ENCODE measurements around the gene ZNG1F. TPM values are rescaled to one million over a fixed set of nuclear protein-coding genes. Genes with fewer than 3 reads are reported as not detected.
"Not testable (repeated sequence)": the region's sequence is repeated elsewhere in the genome, so short reads cannot be mapped to it uniquely, and the experiment has no call there.

ZNG1F gene
- total and polyA plus RNA-seq, 2 donors = 8.9 to 58.7 TPM

GRCh38 chr9:41125109-41125658 is 63.9 kb downstream of the ZNG1F start:
- no CpG with 5 or more reads among the region's 21 CpGs for WGBS
- not testable (repeated sequence) for H3K4me3 ChIP-seq (ENCODE audit: low read length in 2 of 2); H3K9me3 ChIP-seq (ENCODE audit: control insufficient read depth in 2 of 2, insufficient read depth in 1 of 2, low read length in 1 of 2); H3K4me1 ChIP-seq (ENCODE audit: control insufficient read depth in 2 of 2, insufficient read depth in 2 of 2, low read length in 2 of 2); H3K36me3 ChIP-seq (ENCODE audit: control insufficient read depth in 2 of 2, insufficient read depth in 2 of 2, low read length in 1 of 2); H3K27ac ChIP-seq (ENCODE audit: low read depth in 1 of 2, low read length in 1 of 2); H3K27me3 ChIP-seq (ENCODE audit: control insufficient read depth in 2 of 2, insufficient read depth in 1 of 2, low read length in 1 of 2); DNase-seq (ENCODE audit: low read depth in 6 of 9, low spot score in 9 of 9)

- H3K4me1 ChIP-seq (ENCODE audit: control insufficient read depth in 2 of 2, insufficient read depth in 2 of 2, low read length in 2 of 2); H3K9me3 ChIP-seq (ENCODE audit: control insufficient read depth in 2 of 2, insufficient read depth in 1 of 2, low read length in 1 of 2); H3K36me3 ChIP-seq (ENCODE audit: control insufficient read depth in 2 of 2, insufficient read depth in 2 of 2, low read length in 1 of 2); H3K4me3 ChIP-seq (ENCODE audit: low read length in 2 of 2); DNase-seq (ENCODE audit: low read depth in 6 of 9, low spot score in 9 of 9); H3K27ac ChIP-seq (ENCODE audit: low read depth in 1 of 2, low read length in 1 of 2); H3K27me3 ChIP-seq (ENCODE audit: control insufficient read depth in 2 of 2, insufficient read depth in 1 of 2, low read length in 1 of 2): not testable (repeated sequence)
- 28% methylated on average over 35 of the region's 52 CpGs for WGBS
These were observed 64.6 kb downstream of the ZNG1F start for GRCh38 chr9:41124250-41125108.

- DNase-seq (ENCODE audit: low read depth in 6 of 9, low spot score in 9 of 9); H3K9me3 ChIP-seq (ENCODE audit: control insufficient read depth in 2 of 2, insufficient read depth in 1 of 2, low read length in 1 of 2); H3K27me3 ChIP-seq (ENCODE audit: control insufficient read depth in 2 of 2, insufficient read depth in 1 of 2, low read length in 1 of 2); H3K4me3 ChIP-seq (ENCODE audit: low read length in 2 of 2); H3K36me3 ChIP-seq (ENCODE audit: control insufficient read depth in 2 of 2, insufficient read depth in 2 of 2, low read length in 1 of 2); H3K4me1 ChIP-seq (ENCODE audit: control insufficient read depth in 2 of 2, insufficient read depth in 2 of 2, low read length in 2 of 2); H3K27ac ChIP-seq (ENCODE audit: low read depth in 1 of 2, low read length in 1 of 2): not testable (repeated sequence)
- WGBS = 8% methylated on average over 14 of the region's 33 CpGs
These were observed 65.3 kb downstream of the ZNG1F start for GRCh38 chr9:41123812-41124211.

GRCh38 chr9:41123396-41123795 is 65.7 kb downstream of the ZNG1F start:
- H3K4me3 ChIP-seq (ENCODE audit: low read length in 2 of 2); DNase-seq (ENCODE audit: low read depth in 6 of 9, low spot score in 9 of 9); H3K27ac ChIP-seq (ENCODE audit: low read depth in 1 of 2, low read length in 1 of 2); H3K36me3 ChIP-seq (ENCODE audit: control insufficient read depth in 2 of 2, insufficient read depth in 2 of 2, low read length in 1 of 2); H3K9me3 ChIP-seq (ENCODE audit: control insufficient read depth in 2 of 2, insufficient read depth in 1 of 2, low read length in 1 of 2); H3K27me3 ChIP-seq (ENCODE audit: control insufficient read depth in 2 of 2, insufficient read depth in 1 of 2, low read length in 1 of 2); H3K4me1 ChIP-seq (ENCODE audit: control insufficient read depth in 2 of 2, insufficient read depth in 2 of 2, low read length in 2 of 2): not testable (repeated sequence)
- 12% methylated on average over 10 of the region's 32 CpGs for WGBS

- not testable (repeated sequence) for DNase-seq (ENCODE audit: low read depth in 6 of 9, low spot score in 9 of 9); H3K36me3 ChIP-seq (ENCODE audit: control insufficient read depth in 2 of 2, insufficient read depth in 2 of 2, low read length in 1 of 2); H3K9me3 ChIP-seq (ENCODE audit: control insufficient read depth in 2 of 2, insufficient read depth in 1 of 2, low read length in 1 of 2); H3K4me3 ChIP-seq (ENCODE audit: low read length in 2 of 2); H3K27me3 ChIP-seq (ENCODE audit: control insufficient read depth in 2 of 2, insufficient read depth in 1 of 2, low read length in 1 of 2); H3K27ac ChIP-seq (ENCODE audit: low read depth in 1 of 2, low read length in 1 of 2); H3K4me1 ChIP-seq (ENCODE audit: control insufficient read depth in 2 of 2, insufficient read depth in 2 of 2, low read length in 2 of 2)
- 78% methylated on average over 1 of the region's 4 CpGs for WGBS
These were observed 68.4 kb downstream of the ZNG1F start for GRCh38 chr9:41120696-41121095.

- H3K4me1 ChIP-seq (ENCODE audit: control insufficient read depth in 2 of 2, insufficient read depth in 2 of 2, low read length in 2 of 2); H3K9me3 ChIP-seq (ENCODE audit: control insufficient read depth in 2 of 2, insufficient read depth in 1 of 2, low read length in 1 of 2); DNase-seq (ENCODE audit: low read depth in 6 of 9, low spot score in 9 of 9); H3K27me3 ChIP-seq (ENCODE audit: control insufficient read depth in 2 of 2, insufficient read depth in 1 of 2, low read length in 1 of 2); H3K4me3 ChIP-seq (ENCODE audit: low read length in 2 of 2); H3K27ac ChIP-seq (ENCODE audit: low read depth in 1 of 2, low read length in 1 of 2); H3K36me3 ChIP-seq (ENCODE audit: control insufficient read depth in 2 of 2, insufficient read depth in 2 of 2, low read length in 1 of 2): not testable (repeated sequence)
- no CpG with 5 or more reads among the region's 5 CpGs for WGBS
These were observed 69.4 kb downstream of the ZNG1F start for GRCh38 chr9:41119719-41120118.

- not testable (repeated sequence) for H3K36me3 ChIP-seq (ENCODE audit: control insufficient read depth in 2 of 2, insufficient read depth in 2 of 2, low read length in 1 of 2); DNase-seq (ENCODE audit: low read depth in 6 of 9, low spot score in 9 of 9); H3K27ac ChIP-seq (ENCODE audit: low read depth in 1 of 2, low read length in 1 of 2); H3K27me3 ChIP-seq (ENCODE audit: control insufficient read depth in 2 of 2, insufficient read depth in 1 of 2, low read length in 1 of 2); H3K4me1 ChIP-seq (ENCODE audit: control insufficient read depth in 2 of 2, insufficient read depth in 2 of 2, low read length in 2 of 2); H3K4me3 ChIP-seq (ENCODE audit: low read length in 2 of 2); H3K9me3 ChIP-seq (ENCODE audit: control insufficient read depth in 2 of 2, insufficient read depth in 1 of 2, low read length in 1 of 2)
- 48% methylated on average over 7 of the region's 7 CpGs for WGBS
These were observed 69.8 kb downstream of the ZNG1F start for GRCh38 chr9:41119311-41119710.

- not testable (repeated sequence) for H3K4me1 ChIP-seq (ENCODE audit: control insufficient read depth in 2 of 2, insufficient read depth in 2 of 2, low read length in 2 of 2); DNase-seq (ENCODE audit: low read depth in 6 of 9, low spot score in 9 of 9); H3K4me3 ChIP-seq (ENCODE audit: low read length in 2 of 2); H3K27me3 ChIP-seq (ENCODE audit: control insufficient read depth in 2 of 2, insufficient read depth in 1 of 2, low read length in 1 of 2); H3K27ac ChIP-seq (ENCODE audit: low read depth in 1 of 2, low read length in 1 of 2); H3K36me3 ChIP-seq (ENCODE audit: control insufficient read depth in 2 of 2, insufficient read depth in 2 of 2, low read length in 1 of 2); H3K9me3 ChIP-seq (ENCODE audit: control insufficient read depth in 2 of 2, insufficient read depth in 1 of 2, low read length in 1 of 2)
- 62% methylated on average over 9 of the region's 14 CpGs for WGBS
These were observed 75.8 kb downstream of the ZNG1F start for GRCh38 chr9:41113348-41113747.

- H3K4me1 ChIP-seq (ENCODE audit: control insufficient read depth in 2 of 2, insufficient read depth in 2 of 2, low read length in 2 of 2); H3K9me3 ChIP-seq (ENCODE audit: control insufficient read depth in 2 of 2, insufficient read depth in 1 of 2, low read length in 1 of 2); H3K27ac ChIP-seq (ENCODE audit: low read depth in 1 of 2, low read length in 1 of 2); H3K36me3 ChIP-seq (ENCODE audit: control insufficient read depth in 2 of 2, insufficient read depth in 2 of 2, low read length in 1 of 2); H3K4me3 ChIP-seq (ENCODE audit: low read length in 2 of 2): not testable (repeated sequence)
- peak in 1 of 9 donors; percentile 3 for DNase-seq (ENCODE audit: low read depth in 6 of 9, low spot score in 9 of 9)
- peaks cover 0 to 19% of the 10 kb centered on the region in 2 donors for H3K27me3 ChIP-seq (ENCODE audit: control insufficient read depth in 2 of 2, insufficient read depth in 1 of 2, low read length in 1 of 2)
- WGBS = 81% methylated on average over 12 of the region's 12 CpGs
These were observed 77.7 kb downstream of the ZNG1F start for GRCh38 chr9:41111414-41111813.
